ENCODE measurements around the gene CA10.

Gene CA10

GRCh38 chr17:51720439-51720838, 438.1 kb downstream of the CA10 start:
- no peak for DNase-seq (ENCODE audit: low read depth in 1 of 2, low spot score in 1 of 2)
- Histone ChIP-seq H3K27ac (replicated peaks) (no peak overlapping the region), H3K4me3 (replicated peaks; ENCODE audit: insufficient read depth, low read length) (no peak overlapping the region), H3K27me3 (ENCODE audit: insufficient read depth, poor library complexity, severe bottlenecking) (no peaks in the 10 kb centered on the region)
- TF ChIP-seq REST (IDR thresholded peaks at IDR 0.05; ENCODE audit: insufficient replicate concordance, low read depth): no peak
- no peak for TF ChIP-seq SPI1 (IDR thresholded peaks at IDR 0.05; ENCODE audit: borderline replicate concordance, low read depth)
- TF ChIP-seq CTCF (IDR thresholded peaks at IDR 0.05; ENCODE audit: insufficient read depth, low read length): no peak
- TF ChIP-seq GABPA (IDR thresholded peaks at IDR 0.05; ENCODE audit: low read depth): no peak
- TF ChIP-seq POLR2AphosphoS5 (IDR thresholded peaks at IDR 0.05; ENCODE audit: low read depth): no peak

- Histone ChIP-seq H3K27me3 (ENCODE audit: insufficient read depth, poor library complexity, severe bottlenecking) (no peaks in the 10 kb centered on the region), H3K4me3 (replicated peaks; ENCODE audit: insufficient read depth, low read length) (no peak overlapping the region), H3K27ac (replicated peaks) (no peak overlapping the region)
- DNase-seq (ENCODE audit: low read depth in 1 of 2, low spot score in 1 of 2): no peak
- no peak for TF ChIP-seq CTCF (IDR thresholded peaks at IDR 0.05; ENCODE audit: insufficient read depth, low read length)
Observed at GRCh38 chr17:51718983-51719382, 439.5 kb downstream of the CA10 start.

- no peak for TF ChIP-seq REST (IDR thresholded peaks at IDR 0.05; ENCODE audit: insufficient replicate concordance, low read depth)
- no peak for TF ChIP-seq SPI1 (IDR thresholded peaks at IDR 0.05; ENCODE audit: borderline replicate concordance, low read depth)
- TF ChIP-seq POLR2AphosphoS5 (IDR thresholded peaks at IDR 0.05; ENCODE audit: low read depth): no peak
- no peak for TF ChIP-seq GABPA (IDR thresholded peaks at IDR 0.05; ENCODE audit: low read depth)
- no peak for TF ChIP-seq CTCF (IDR thresholded peaks at IDR 0.05; ENCODE audit: insufficient read depth, low read length)
- no peak overlapping the region for H3K4me3 ChIP-seq (replicated peaks; ENCODE audit: insufficient read depth, low read length)
- no peak for DNase-seq (ENCODE audit: low read depth in 1 of 2, low spot score in 1 of 2)
- no peaks in the 10 kb centered on the region for H3K27me3 ChIP-seq (ENCODE audit: insufficient read depth, poor library complexity, severe bottlenecking)
- H3K27ac ChIP-seq (replicated peaks): no peak overlapping the region
Observed at GRCh38 chr17:51711581-51711980, 446.9 kb downstream of the CA10 start.

- TF ChIP-seq SPI1 (IDR thresholded peaks at IDR 0.05; ENCODE audit: borderline replicate concordance, low read depth) (no peak), POLR2AphosphoS5 (IDR thresholded peaks at IDR 0.05; ENCODE audit: low read depth) (no peak), GABPA (IDR thresholded peaks at IDR 0.05; ENCODE audit: low read depth) (no peak), CTCF (IDR thresholded peaks at IDR 0.05; ENCODE audit: insufficient read depth, low read length) (no peak), REST (IDR thresholded peaks at IDR 0.05; ENCODE audit: insufficient replicate concordance, low read depth) (no peak)
- Histone ChIP-seq H3K27ac (replicated peaks) (no peak overlapping the region), H3K27me3 (ENCODE audit: insufficient read depth, poor library complexity, severe bottlenecking) (no peaks in the 10 kb centered on the region), H3K4me3 (replicated peaks; ENCODE audit: insufficient read depth, low read length) (no peak overlapping the region)
- DNase-seq (ENCODE audit: low read depth in 1 of 2, low spot score in 1 of 2): no peak
Observed at GRCh38 chr17:51710634-51710979, 447.9 kb downstream of the CA10 start.

Measured in HL-60 (cell line).